NT2/D1 (cell line): ENCODE results near the gene ATL1.

Experiments used
- DNase-seq: peaks from one replicate; pipeline ENCODE4 v3.0.0-alpha.2; 2011; ENCODE audit warnings: low read depth, low spot score
- H3K27me3 ChIP-seq: 2 replicates; pipeline ENCODE4 v1.6.0; 2011; ENCODE audit warnings: mild to moderate bottlenecking; ENCODE audit not compliant: insufficient read length, insufficient read depth
- H3K36me3 ChIP-seq: 2 replicates; pipeline ENCODE4 v1.6.1; 2011; ENCODE audit warnings: mild to moderate bottlenecking, low read length, mixed read lengths; ENCODE audit not compliant: insufficient read depth, insufficient read length
- H3K4me1 ChIP-seq: 2 replicates; pipeline ENCODE4 v1.5.1; 2011; ENCODE audit not compliant: insufficient read depth, insufficient read length
- H3K4me3 ChIP-seq: 2 replicates; pipeline ENCODE4 v1.5.1; 2011; ENCODE audit warnings: low read depth; ENCODE audit not compliant: insufficient read length
- H3K9ac ChIP-seq: 2 replicates; pipeline ENCODE4 v1.6.0; 2011; ENCODE audit warnings: low read depth; ENCODE audit not compliant: insufficient read length
- H3K9me3 ChIP-seq: 2 replicates; pipeline ENCODE4 v1.5.1; 2011; ENCODE audit warnings: mild to moderate bottlenecking, low read length; ENCODE audit not compliant: insufficient read depth
- SUZ12 ChIP-seq: IDR thresholded peaks from 2 replicates; pipeline ENCODE4 v1.6.1; 2011; ENCODE audit not compliant: insufficient read length, insufficient read depth; ENCODE audit errors: extremely low read depth
- YY1 ChIP-seq: IDR thresholded peaks from 2 replicates; pipeline ENCODE4 v1.6.1; 2011; ENCODE audit not compliant: insufficient read length, insufficient read depth
- ZNF274 ChIP-seq: IDR thresholded peaks from 2 replicates; pipeline ENCODE4 v1.6.1; 2011; ENCODE audit warnings: mild to moderate bottlenecking, low read depth, low read length

ATL1 gene

GRCh38 chr14:50667684-50667995 lies 107.7 kb downstream of the ATL1 start:
- DNase-seq: no peak
- Histone ChIP-seq H3K9me3 (no peaks in the 10 kb centered on the region), H3K27me3 (no peaks in the 10 kb centered on the region), H3K4me3 (peak overlapping the region; percentile 69), H3K9ac (peak overlapping the region; percentile 81), H3K36me3 (peaks cover 8% of the 10 kb centered on the region), H3K4me1 (peaks cover 2% of the 10 kb centered on the region)
- no peak for TF ChIP-seq ZNF274
- no peak for TF ChIP-seq YY1
- TF ChIP-seq SUZ12: no peak

GRCh38 chr14:50667996-50668825 lies 108.3 kb downstream of the ATL1 start, which contains the start of gene SAV1:
SAV1 (minus strand) TSS chr14:50668306; CDS start chr14:50667967, 339 bp downstream.
- Histone ChIP-seq H3K36me3 (peaks cover 8% of the 10 kb centered on the region), H3K9me3 (no peaks in the 10 kb centered on the region), H3K27me3 (no peaks in the 10 kb centered on the region), H3K4me1 (peaks cover 2% of the 10 kb centered on the region), H3K4me3 (peak within 1 kb of the TSS; percentile 69), H3K9ac (peak within 1 kb of the TSS; percentile 85)
- no peak for TF ChIP-seq SUZ12
- no peak for TF ChIP-seq YY1
- TF ChIP-seq ZNF274: no peak
- peak; percentile 64 for DNase-seq

DNA sequence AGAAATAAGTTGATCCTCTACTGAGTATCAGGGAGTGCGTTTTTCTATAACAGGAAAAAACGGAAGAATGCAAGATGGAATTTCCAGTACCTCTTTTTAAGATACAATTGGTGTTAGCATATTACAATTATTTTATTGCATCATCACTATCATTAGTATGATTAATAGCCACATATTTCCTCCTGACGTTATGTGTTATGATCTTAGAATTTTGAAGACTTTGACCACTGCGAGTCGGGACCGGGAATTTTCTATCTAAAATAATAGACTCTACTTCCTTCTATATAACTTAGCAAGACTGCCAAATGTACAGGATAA lies 108.8 kb downstream of the ATL1 start:
- TF ChIP-seq YY1 (no peak), ZNF274 (no peak), SUZ12 (no peak)
- DNase-seq: no peak
- no peaks in the 10 kb centered on the region for H3K9me3 ChIP-seq
- H3K36me3 ChIP-seq: peaks cover 7% of the 10 kb centered on the region
- peak overlapping the region; percentile 85 for H3K9ac ChIP-seq
- peak overlapping the region; percentile 69 for H3K4me3 ChIP-seq
- H3K27me3 ChIP-seq: no peaks in the 10 kb centered on the region
- H3K4me1 ChIP-seq: peaks cover 2% of the 10 kb centered on the region

DNA sequence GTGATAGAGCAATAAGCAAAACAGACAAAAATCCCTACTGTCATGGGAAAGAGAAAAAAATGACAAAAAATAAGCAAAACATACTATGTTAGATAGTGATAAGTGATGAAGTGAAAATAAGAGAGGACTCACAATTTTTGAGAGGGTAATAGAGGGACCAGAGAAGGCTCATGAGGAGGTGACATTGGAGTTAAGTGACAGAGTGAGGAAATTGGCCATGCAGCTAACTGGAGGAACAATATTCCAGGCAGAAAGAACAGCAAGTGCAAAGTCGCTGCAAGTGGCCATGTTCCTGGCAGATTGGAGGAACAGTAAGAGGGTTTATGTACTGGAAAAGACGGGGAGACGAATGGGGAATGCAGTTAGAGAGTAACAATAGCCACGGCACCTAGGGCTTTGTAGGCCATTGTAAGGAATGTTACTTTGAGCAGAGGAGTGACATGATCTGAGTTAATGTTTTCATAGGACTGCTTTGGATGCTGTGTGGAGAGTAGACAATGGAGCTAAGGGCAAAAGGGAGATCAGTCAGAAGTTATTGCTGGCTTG lies 109.6 kb downstream of the ATL1 start:
- no peaks in the 10 kb centered on the region for H3K27me3 ChIP-seq
- no peak overlapping the region for H3K9ac ChIP-seq
- H3K4me3 ChIP-seq: no peak overlapping the region
- DNase-seq: no peak
- TF ChIP-seq SUZ12: no peak
- TF ChIP-seq YY1: no peak
- TF ChIP-seq ZNF274: no peak
- no peaks in the 10 kb centered on the region for H3K9me3 ChIP-seq
- H3K36me3 ChIP-seq: peaks cover 3% of the 10 kb centered on the region
- peaks cover 2% of the 10 kb centered on the region for H3K4me1 ChIP-seq

GRCh38 chr14:50670196-50670865 lies 110.4 kb downstream of the ATL1 start:
- no peaks in the 10 kb centered on the region for H3K9me3 ChIP-seq
- no peaks in the 10 kb centered on the region for H3K36me3 ChIP-seq
- H3K9ac ChIP-seq: no peak overlapping the region
- peaks cover 2% of the 10 kb centered on the region for H3K4me1 ChIP-seq
- H3K27me3 ChIP-seq: no peaks in the 10 kb centered on the region
- DNase-seq: no peak
- no peak for TF ChIP-seq YY1
- no peak for TF ChIP-seq ZNF274
- no peak for TF ChIP-seq SUZ12
- no peak overlapping the region for H3K4me3 ChIP-seq

GRCh38 chr14:50670866-50671256 lies 110.9 kb downstream of the ATL1 start:
- Histone ChIP-seq H3K9me3 (no peaks in the 10 kb centered on the region), H3K36me3 (no peaks in the 10 kb centered on the region), H3K27me3 (no peaks in the 10 kb centered on the region), H3K4me1 (peaks cover 2% of the 10 kb centered on the region), H3K9ac (no peak overlapping the region), H3K4me3 (no peak overlapping the region)
- no peak for TF ChIP-seq YY1
- TF ChIP-seq ZNF274: no peak
- no peak for TF ChIP-seq SUZ12
- DNase-seq: no peak

DNA sequence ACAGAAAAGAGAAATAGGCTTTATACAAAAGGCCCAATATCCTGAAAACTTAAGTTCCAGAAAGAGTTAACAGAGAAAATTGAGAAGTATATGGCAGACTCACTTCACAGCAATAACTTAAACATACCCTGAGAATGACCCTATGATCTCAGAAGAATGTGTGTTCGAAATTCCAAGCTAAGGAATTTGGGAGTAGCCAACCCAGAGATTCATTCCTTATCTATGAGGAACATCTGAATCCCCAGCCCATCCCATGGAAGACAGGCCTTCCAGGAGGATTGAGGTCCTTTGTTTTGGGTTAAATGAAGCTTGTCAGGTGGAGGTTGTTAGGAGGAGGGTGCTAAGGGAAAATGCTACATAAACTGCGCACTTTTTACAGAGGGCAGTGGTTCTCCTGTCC lies 115.7 kb downstream of the ATL1 start:
- TF ChIP-seq YY1: no peak
- TF ChIP-seq ZNF274: no peak
- TF ChIP-seq SUZ12: no peak
- DNase-seq: no peak
- H3K9me3 ChIP-seq: no peaks in the 10 kb centered on the region
- no peaks in the 10 kb centered on the region for H3K36me3 ChIP-seq
- H3K4me3 ChIP-seq: no peak overlapping the region
- no peaks in the 10 kb centered on the region for H3K4me1 ChIP-seq
- H3K27me3 ChIP-seq: no peaks in the 10 kb centered on the region
- H3K9ac ChIP-seq: no peak overlapping the region
